Muscle layer of duodenum (tissue), 2 donors: ENCODE measurements around the gene SP1.
A peak's percentile ranks its signal among the peaks of the same experiment; 100 is the strongest.
"Not testable (repeated sequence)": the region's sequence is repeated elsewhere in the genome, so short reads cannot be mapped to it uniquely, and the experiment has no call there.

ENCODE experiments used
- H3K27ac ChIP-seq: one replicate; pipeline ENCODE4 v1.7.0; 2013; ENCODE audit warnings: mild to moderate bottlenecking, low read length
- H3K27me3 ChIP-seq: one replicate; pipeline ENCODE4 v1.7.0; 2013; ENCODE audit warnings: low read depth, mild to moderate bottlenecking, control low read depth, low read length
- H3K36me3 ChIP-seq, 2 donors: one replicate each; pipeline ENCODE4 v1.7.0; 2013; ENCODE audit warnings: low read length in 2 of 2, control low read depth in 1 of 2, mild to moderate bottlenecking in 1 of 2; ENCODE audit not compliant: insufficient read depth in 2 of 2, control insufficient read depth in 1 of 2
- H3K4me1 ChIP-seq, 2 donors: one replicate each; pipeline ENCODE4 v1.7.0; 2013; ENCODE audit warnings: low read length in 2 of 2, mild to moderate bottlenecking in 2 of 2, control low read depth in 1 of 2, moderate library complexity in 1 of 2; ENCODE audit not compliant: insufficient read depth in 2 of 2, control insufficient read depth in 1 of 2
- H3K4me3 ChIP-seq, 2 donors: one replicate each; pipeline ENCODE4 v1.7.0; 2013; ENCODE audit warnings: low read length in 2 of 2, low read depth in 1 of 2, mild to moderate bottlenecking in 1 of 2
- H3K9me3 ChIP-seq, 2 donors: one replicate each; pipeline ENCODE4 v1.7.0; 2013; ENCODE audit warnings: low read length in 2 of 2, control low read depth in 1 of 2, mild to moderate bottlenecking in 1 of 2; ENCODE audit not compliant: control insufficient read depth in 1 of 2
- donor health status: healthy.

SP1 gene

DNA sequence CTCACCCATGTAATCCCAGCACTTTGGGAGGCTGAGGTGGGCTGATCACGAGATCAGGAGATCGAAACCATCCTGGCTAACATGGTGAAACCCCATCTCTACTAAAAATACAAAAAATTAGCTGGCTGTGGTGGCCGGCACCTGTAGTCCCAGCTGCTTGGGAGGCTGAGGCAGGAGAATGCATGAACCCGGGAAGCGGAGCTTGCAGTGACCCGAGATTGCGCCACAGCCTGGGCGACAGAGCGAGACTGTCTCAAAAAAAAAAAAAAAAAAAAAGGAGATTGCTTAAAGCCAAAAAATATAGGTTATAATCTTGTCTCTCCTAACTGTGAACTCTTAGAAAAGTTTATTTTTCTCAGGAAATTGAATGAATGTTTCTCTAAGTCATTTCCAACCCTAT is 55.4 kb downstream of the SP1 start:
- not testable (repeated sequence) for H3K27ac ChIP-seq, H3K4me1 ChIP-seq, H3K9me3 ChIP-seq, H3K27me3 ChIP-seq, H3K4me3 ChIP-seq, H3K36me3 ChIP-seq

DNA sequence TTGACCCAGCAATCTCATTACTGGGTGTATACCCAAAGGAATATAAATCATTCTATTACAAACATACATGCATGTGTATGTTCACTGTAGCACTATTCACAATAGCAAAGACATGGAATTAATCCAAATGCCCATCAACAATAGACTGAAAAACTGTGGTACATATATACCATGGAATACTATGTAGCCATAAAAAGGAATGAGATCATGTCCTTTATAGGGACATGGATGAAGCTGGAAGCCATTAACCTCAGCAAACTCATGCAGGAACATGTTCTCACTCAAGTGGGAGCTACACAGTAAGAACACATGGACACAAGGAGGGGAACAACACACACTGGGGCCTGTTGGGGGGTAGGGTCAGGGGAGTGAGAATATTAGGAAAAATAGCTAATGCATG is 59.6 kb downstream of the SP1 start:
- not testable (repeated sequence) for H3K36me3 ChIP-seq, H3K27ac ChIP-seq, H3K9me3 ChIP-seq, H3K27me3 ChIP-seq, H3K4me3 ChIP-seq
- peaks cover 0 to 12% of the 10 kb centered on the region in 2 donors for H3K4me1 ChIP-seq

DNA sequence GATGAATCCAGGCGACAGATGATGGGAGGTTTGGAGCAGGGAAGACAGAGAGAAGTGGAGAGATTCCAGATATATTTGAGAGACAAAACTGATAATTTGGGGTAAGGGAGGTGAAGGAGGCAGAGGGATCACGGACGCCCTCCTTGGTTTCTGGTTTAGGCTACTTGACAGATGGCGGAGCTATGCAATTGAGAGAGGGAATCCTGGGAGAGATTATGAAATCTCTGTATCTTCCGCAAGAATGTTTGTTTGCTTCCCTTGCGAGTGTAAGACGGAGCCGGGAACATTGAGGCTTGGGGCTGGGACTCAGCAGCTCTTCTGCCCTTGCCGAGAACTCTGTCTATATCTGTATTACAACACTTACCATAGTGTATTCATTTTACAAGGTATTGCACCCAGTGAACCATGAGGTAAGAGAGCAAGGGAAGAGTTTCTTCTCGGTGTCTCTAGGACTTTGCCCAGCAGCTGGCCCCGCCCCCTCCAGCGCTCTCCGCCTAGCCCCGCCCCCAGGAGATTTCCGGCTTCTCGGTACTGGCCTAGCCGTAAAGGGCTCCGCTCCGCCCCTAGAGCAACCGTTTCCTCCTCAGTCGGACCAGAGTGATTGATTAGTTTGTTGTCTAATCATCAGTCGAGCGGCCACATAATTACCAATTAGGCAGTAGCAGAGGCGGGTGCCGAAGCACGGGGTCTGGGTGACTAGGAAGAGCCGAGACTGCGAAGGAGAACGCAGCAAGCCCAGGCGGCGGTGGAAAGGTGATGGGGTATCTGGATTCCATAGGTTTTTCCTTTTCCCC is 61.3 kb downstream of the SP1 start, which contains the start of gene PRR13:
PRR13 (plus strand) TSS at position 695 of the 794 bp plus-strand sequence. CDS start 981 bp downstream, outside the sequence.
- Histone ChIP-seq H3K4me1 (peaks cover 0 to 14% of the 10 kb centered on the region in 2 donors), H3K27ac (peak within 1 kb of the TSS; percentile 93), H3K27me3 (no peaks in the 10 kb centered on the region), H3K4me3 (peak within 1 kb of the TSS; percentile 79 to 91), H3K36me3 (peaks cover 11 to 17% of the 10 kb centered on the region in 2 donors), H3K9me3 (no peaks in the 10 kb centered on the region)

DNA sequence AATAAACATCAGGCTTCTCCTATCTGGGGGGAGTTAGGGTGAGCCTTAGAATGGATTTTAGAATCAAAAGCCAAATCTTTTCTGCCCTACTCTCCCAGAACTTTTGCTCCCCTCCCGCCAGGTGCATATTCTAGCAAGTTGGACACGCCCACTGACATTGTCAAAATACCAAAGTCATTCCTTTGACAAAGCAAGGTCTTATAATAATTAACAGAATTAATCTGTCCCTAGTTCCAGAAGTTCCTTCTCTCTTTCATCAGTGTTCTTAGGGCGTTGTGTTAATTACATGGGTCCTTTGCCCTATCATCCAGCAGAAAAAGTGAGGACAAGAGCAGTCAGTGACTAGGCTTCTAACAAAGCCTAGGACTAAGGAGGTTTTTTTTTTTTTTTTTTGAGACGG is 64.0 kb downstream of the SP1 start:
- Histone ChIP-seq H3K36me3 (peaks cover 14 to 31% of the 10 kb centered on the region in 2 donors), H3K4me1 (peaks cover 0 to 14% of the 10 kb centered on the region in 2 donors), H3K27ac (no peak overlapping the region), H3K27me3 (no peaks in the 10 kb centered on the region), H3K4me3 (no peak overlapping the region), H3K9me3 (no peaks in the 10 kb centered on the region)

DNA sequence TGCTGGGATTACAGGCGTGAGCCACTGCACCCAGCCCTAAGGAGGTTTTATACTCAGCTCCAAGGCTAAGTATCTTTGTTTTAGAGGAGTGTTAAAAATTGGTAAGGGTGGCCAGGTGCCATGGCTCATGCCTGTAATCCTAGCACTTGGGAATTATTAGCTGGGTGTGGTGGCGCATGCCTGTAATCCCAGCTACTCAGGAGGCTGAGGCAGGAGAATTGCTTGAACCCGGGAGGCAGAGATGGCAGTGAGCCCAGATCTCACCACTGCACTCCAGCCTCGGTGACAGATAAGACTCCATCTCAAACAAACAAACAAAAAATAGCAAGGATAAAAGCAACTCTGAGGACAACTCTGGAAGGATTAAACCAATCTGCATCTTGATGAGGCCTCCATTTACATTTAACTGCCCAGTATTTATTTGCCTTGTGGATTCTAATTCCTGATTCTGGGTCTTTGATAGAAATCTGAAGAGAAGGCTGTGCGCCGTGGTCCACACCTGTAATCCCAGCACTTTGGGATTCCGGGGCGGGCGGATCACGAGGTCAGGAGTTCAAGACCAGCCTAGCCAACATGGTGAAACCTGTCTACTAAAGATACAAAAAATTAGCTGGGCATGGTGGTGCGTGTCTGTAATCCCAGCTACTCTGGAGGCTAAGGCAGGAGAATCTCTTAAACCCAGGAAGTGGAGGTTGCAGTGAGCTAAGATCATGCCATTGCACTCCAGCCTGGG is 64.8 kb downstream of the SP1 start:
- H3K4me1 ChIP-seq = peaks cover 0 to 14% of the 10 kb centered on the region in 2 donors
- peaks cover 14 to 31% of the 10 kb centered on the region in 2 donors for H3K36me3 ChIP-seq
- H3K27me3 ChIP-seq, H3K9me3 ChIP-seq, H3K27ac ChIP-seq, H3K4me3 ChIP-seq: not testable (repeated sequence)

DNA sequence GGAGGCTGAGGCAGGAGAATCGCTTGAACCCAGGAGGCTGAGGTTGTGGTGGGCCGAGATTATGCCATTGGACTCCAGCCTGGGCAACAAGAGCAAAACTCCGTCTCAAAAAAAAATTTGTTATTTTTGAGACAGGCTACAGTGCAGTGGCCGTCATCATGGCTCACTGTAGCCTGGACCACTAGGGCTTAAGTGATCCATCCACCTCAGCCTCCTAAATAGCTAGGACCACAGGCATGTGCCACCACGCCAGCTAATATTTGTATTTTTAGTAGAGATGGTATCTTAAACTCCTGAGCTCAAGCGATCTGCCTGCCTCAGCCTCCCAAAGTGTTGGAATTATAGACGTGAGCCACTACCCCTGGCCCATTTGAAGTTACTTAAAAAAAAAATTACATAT is 71.0 kb downstream of the SP1 start:
- H3K36me3 ChIP-seq = peaks cover 24 to 33% of the 10 kb centered on the region in 2 donors

DNA sequence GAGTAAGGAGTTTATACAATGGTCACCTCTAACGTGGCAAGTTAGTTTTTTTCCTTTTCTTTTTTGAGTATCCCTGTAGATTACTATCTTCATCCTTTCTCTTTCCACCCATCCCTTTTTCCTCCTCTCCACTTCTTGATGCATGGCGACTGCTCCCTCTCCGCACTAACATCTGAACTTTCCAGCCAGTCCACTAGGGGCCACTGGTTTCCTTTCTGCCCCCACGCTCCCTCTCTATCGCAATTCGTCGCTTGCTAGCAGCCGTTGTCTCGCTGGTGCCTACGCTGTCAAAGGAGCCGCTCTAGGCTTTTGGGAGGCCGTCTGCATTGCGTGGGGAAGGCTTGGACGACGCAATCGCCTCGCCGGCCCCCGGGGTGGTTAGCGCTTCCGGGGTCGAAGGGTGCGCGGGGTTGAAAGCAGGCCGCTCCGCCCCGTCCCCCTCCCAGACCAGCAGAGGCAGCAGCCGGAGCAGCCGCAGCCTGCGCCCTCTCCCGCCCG is 71.7 kb downstream of the SP1 start, which contains the start of gene PCBP2:
PCBP2 (plus strand) TSS at position 442 of the 498 bp plus-strand sequence. CDS start 2,699 bp downstream, outside the sequence.
- H3K27ac ChIP-seq = peak within 1 kb of the TSS; percentile 85
- H3K27me3 ChIP-seq = no peaks in the 10 kb centered on the region
- H3K4me1 ChIP-seq = peaks cover 13 to 19% of the 10 kb centered on the region in 2 donors
- no peaks in the 10 kb centered on the region for H3K9me3 ChIP-seq
- peaks cover 26 to 35% of the 10 kb centered on the region in 2 donors for H3K36me3 ChIP-seq
- H3K4me3 ChIP-seq = peak within 1 kb of the TSS; percentile 82 to 95

More for the DNA sequence above, 71.0 kb downstream of the SP1 start:
- Histone ChIP-seq H3K27me3 (no peaks in the 10 kb centered on the region), H3K4me1 (peaks cover 13 to 19% of the 10 kb centered on the region in 2 donors), H3K4me3 (no peak overlapping the region), H3K27ac (no peak overlapping the region), H3K9me3 (no peaks in the 10 kb centered on the region)

DNA sequence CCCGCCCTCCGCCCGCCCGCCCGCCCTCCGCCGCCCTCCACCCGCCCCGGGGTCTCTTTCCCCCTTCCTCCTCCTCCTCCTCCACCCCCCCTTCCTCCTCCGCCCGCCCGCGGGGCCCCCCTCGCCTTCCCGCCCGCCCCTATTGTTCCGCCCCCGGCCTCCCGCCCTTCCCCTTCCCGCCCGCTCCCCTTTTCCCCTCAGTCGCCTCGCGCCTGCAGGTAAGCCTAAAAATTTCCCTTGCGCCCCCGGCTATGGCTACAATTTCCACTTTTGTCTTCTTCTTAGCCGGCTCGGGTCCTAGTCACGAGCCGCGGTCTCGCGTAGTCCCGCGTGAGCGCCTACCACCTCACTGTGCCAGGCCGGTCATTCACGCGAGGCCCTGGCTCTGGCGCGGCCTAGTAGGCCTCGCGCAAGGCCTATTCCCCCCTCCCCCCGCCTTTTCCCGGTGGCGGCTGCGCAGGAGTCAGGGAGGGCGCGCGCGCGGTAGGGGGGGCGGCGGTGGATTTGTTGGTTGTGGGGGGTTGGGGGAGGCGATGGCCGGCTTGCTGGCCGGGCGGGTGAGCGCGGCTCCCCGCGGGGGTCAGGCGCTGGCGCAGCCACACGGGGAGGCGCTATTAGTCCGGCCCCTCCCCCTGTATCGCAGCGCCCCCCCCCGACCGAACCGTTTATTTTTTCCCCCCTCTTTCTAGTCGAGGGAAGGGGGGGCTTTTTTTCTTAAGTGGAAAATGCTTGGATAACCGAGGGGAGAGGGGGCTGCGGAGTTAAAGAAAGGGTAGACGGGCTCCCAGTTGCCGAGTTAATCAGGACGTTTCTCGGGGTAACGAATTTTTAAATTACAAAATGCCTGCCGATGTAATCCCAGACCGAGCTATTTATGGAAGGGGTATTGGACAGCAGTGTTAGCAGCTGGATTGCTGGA is 72.4 kb downstream of the SP1 start:
- peaks cover 31 to 42% of the 10 kb centered on the region in 2 donors for H3K36me3 ChIP-seq
- H3K4me3 ChIP-seq = peak overlapping the region; percentile 82 to 95
- no peaks in the 10 kb centered on the region for H3K27me3 ChIP-seq
- peaks cover 13 to 19% of the 10 kb centered on the region in 2 donors for H3K4me1 ChIP-seq
- peak overlapping the region; percentile 85 for H3K27ac ChIP-seq
- no peaks in the 10 kb centered on the region for H3K9me3 ChIP-seq

DNA sequence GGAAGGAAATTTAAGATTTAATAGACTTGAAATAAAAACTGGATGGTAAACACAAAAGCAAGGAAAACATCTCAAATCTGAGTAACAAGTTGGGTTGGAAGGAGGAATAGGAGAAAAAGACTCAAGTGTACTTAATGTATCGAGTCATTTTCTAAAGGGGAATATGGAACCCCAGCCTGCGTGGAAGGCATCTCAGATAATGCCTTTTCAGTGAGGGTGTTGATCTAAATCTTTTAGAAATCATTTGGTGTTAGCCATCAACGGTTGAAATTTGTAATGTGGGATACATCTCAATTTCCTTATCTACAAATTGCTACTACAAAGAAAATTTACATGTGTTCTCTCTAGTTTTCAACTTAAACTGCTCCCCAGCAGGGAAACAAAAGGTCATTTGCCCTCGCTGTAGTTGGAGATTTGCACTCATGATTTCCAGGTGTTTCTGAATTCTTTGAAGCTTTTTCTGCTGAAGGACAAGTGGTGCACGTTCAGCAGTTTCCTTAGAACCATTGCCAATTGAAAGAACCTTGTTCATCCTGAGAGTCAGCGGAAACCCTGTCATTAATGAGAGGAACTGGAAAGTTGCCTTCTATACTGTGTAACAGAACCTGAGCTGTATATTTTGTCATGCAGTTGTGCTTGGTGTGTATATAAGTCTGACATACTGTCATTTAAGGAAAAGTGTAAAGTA is 74.1 kb downstream of the SP1 start:
- Histone ChIP-seq H3K27me3 (no peaks in the 10 kb centered on the region), H3K4me1 (peaks cover 13 to 20% of the 10 kb centered on the region in 2 donors), H3K4me3 (peak overlapping the region; percentile 82 to 95), H3K27ac (peak overlapping the region; percentile 78), H3K36me3 (peaks cover 39 to 50% of the 10 kb centered on the region in 2 donors), H3K9me3 (no peaks in the 10 kb centered on the region)

DNA sequence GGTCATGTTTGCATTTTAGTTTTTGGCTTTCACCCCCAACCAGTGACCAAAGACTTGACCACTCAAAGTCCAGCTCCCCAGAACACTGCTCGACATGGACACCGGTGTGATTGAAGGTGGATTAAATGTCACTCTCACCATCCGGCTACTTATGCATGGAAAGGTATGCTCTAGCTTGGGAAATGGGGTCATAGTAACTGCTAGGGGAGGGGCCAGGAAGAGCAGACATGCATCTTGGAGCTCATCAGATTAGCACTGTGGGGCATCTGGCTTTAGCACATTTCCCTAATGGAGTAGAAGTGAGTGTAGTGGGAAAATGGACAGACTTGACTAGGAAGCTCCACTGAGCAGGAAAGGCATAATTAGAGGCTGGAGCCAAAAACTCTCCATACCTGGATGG is 74.7 kb downstream of the SP1 start:
- H3K27me3 ChIP-seq = no peaks in the 10 kb centered on the region
- no peak overlapping the region for H3K27ac ChIP-seq
- peaks cover 44 to 56% of the 10 kb centered on the region in 2 donors for H3K36me3 ChIP-seq
- H3K4me3 ChIP-seq = peak overlapping the region in 1 of 2 donors; percentile 95
- H3K9me3 ChIP-seq = no peaks in the 10 kb centered on the region
- peaks cover 13 to 25% of the 10 kb centered on the region in 2 donors for H3K4me1 ChIP-seq
